Measurements from ENCODE around the gene SLC6A17.

The SLC6A17 gene

GRCh38 chr1:110243574-110243973 is 93.3 kb downstream of the SLC6A17 start:
- DNase-seq, result no peak

GRCh38 chr1:110245876-110246620 is 95.8 kb downstream of the SLC6A17 start:
- DNase-seq, result no peak

- no peak for DNase-seq
These were observed 98.5 kb downstream of the SLC6A17 start for GRCh38 chr1:110248746-110249145.

- no peak for DNase-seq
These were observed 99.0 kb downstream of the SLC6A17 start for GRCh38 chr1:110249256-110249655.

GRCh38 chr1:110250008-110250407 is 99.7 kb downstream of the SLC6A17 start:
- DNase-seq, result no peak

GRCh38 chr1:110250749-110251148 is 100.5 kb downstream of the SLC6A17 start:
- DNase-seq, result no peak
